GM21576 (cell line): ENCODE data around the gene SIPA1L2.
A peak's percentile ranks its signal among the peaks of the same experiment; 100 is the strongest.

ENCODE experiments used
- ATAC-seq: cut with Tn5 transposase; IDR thresholded peaks from one replicate; pipeline ENCODE4 v1.9.1; 2021; ENCODE audit warnings: mild to moderate bottlenecking, moderate library complexity; ENCODE audit not compliant: unreplicated experiment

Gene SIPA1L2, protein sequence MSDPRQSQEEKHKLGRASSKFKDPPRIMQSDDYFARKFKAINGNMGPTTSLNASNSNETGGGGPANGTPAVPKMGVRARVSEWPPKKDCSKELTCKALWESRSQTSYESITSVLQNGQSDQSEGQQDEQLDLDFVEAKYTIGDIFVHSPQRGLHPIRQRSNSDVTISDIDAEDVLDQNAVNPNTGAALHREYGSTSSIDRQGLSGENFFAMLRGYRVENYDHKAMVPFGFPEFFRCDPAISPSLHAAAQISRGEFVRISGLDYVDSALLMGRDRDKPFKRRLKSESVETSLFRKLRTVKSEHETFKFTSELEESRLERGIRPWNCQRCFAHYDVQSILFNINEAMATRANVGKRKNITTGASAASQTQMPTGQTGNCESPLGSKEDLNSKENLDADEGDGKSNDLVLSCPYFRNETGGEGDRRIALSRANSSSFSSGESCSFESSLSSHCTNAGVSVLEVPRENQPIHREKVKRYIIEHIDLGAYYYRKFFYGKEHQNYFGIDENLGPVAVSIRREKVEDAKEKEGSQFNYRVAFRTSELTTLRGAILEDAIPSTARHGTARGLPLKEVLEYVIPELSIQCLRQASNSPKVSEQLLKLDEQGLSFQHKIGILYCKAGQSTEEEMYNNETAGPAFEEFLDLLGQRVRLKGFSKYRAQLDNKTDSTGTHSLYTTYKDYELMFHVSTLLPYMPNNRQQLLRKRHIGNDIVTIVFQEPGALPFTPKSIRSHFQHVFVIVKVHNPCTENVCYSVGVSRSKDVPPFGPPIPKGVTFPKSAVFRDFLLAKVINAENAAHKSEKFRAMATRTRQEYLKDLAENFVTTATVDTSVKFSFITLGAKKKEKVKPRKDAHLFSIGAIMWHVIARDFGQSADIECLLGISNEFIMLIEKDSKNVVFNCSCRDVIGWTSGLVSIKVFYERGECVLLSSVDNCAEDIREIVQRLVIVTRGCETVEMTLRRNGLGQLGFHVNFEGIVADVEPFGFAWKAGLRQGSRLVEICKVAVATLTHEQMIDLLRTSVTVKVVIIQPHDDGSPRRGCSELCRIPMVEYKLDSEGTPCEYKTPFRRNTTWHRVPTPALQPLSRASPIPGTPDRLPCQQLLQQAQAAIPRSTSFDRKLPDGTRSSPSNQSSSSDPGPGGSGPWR (N-terminal part only)

DNA sequence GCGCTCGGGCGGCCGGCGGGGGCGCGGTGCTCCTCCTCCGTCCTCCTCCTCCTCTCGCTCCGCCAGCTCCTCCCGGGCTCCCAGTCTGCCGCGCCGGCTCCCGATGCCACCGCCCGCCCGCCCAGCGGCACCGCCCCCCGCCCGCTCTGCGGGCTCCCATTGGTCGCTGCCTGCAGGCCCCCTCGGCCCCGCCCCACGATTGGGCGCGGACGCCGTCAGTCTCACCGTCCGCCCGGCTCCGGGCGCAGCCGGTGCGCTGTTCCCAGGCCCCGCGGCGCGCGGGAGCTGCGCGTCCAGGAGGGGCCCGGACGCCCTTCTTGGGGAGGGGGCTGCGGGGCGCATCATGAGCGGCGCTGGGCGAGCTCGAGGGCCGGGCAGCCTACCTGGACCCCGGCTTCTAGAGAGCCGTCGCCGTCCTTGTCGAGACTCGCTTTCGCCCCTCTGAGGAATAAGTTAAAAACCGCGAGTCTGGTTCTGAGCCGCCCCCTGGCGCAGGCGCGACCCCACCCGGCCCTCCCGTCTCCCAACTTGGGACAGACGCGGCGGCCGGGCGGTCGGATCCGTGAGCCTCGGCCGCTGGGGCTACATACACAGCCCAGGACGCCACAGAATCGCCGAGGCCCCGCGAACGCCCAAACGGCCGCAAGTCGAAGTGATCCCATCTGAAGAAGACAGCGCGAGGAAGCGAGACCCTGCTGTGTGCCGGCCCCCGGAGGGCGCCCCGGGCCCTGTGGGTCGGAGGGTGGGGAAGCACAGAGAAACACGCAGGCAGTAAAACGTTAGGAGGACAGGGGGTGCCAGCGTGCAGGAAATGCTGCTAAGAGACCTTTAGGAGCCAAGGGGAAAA, at the start of gene SIPA1L2:
TSS of gene SIPA1L2 (minus strand) at position 87 of the 847 bp plus-strand sequence. CDS start 114,794 bp downstream, outside the sequence.
- peak; percentile 96 for ATAC-seq

DNA sequence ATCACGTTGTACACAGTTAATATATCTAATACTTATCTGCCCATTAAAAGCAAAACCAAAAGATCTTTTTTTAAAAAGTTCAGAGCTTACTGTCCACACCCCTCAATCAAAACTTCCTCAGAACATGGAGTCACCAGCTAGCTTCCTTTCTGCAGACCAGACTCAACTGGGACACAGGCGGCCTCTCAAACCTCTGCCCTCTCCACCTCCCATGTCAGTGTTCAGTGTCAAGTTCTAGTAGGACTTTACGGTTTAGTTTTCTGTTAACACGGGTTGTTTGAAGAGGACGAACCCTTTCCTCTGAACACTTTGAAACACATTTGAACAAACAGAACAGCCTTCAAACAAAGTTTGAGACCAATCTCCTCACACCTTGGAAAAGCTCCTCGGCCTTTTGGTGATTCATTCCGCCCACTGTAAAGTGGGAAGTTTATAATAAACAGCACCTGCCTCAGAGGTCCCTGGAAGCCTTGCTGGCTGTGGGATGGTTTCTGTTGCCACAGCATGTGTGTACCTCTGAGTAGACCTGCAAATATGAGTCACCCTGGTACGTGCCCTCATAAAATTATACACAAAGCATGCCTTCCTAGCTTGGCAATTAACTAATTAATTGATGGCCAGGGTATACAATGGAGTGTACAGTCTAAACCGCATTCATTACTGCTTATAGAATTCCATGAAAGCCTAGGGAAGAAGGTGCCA, 48.4 kb upstream of the SIPA1L2 start:
- ATAC-seq = no peak

DNA sequence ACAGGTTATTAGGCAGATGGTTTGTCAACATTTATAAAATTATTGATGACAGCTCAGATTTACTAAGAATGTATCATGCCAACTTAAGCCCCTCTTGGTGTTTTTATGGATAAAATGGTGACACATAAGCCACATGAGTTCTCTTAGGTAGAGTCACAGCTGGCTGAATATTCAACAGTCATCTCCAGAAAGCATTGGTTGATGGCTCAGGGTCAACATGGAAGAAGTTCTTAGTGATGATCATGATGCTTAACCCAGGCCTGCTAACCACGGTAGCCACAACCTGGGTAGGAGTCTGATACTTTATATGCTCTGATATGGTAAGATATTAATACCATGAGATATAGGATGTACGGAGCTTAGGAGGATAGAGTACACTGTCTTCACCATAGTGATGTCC, 46.4 kb upstream of the SIPA1L2 start:
- no peak for ATAC-seq

DNA sequence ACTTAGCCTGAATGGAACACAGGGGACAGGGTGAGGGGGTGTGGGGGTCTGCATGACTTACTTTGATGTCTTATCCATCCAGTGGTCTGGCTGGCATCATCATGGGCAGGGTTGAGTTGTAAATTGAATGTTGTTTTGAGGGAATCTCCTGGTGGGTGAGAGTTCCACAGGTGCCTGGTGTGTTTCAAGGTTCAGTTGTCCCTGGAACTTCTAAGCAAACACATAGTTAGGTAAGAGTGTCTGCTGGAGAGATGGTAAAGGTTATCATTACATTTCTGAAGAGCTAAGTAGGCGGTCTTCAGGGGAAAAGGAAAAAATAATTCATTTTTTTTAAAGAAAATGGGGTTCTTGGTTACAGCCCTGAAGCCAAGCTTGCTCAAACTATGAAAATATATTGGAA, 46.0 kb upstream of the SIPA1L2 start:
- ATAC-seq = no peak

DNA sequence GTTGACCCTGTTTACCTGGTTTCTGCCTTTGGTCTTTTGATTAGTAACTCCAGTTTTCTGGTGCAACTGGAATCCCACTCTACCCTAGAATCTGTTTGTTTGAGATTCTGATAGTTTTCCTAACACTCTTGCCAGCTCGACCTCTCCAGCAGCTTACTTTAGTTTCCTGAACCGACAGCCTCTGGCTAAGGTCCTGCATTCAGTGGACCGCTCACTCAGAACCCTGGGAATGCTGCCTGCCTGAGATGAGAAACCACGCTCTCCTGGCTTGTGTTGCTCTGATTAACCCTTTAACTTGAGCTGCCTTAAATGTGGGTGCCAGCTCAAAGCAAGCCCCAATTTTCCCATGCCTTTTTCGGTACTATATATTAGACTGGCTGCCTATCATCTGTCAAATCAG, 45.3 kb upstream of the SIPA1L2 start:
- ATAC-seq = no peak

GRCh38 chr1:232673256-232673655, 43.3 kb upstream of the SIPA1L2 start:
- no peak for ATAC-seq

GRCh38 chr1:232669981-232670747, 40.2 kb upstream of the SIPA1L2 start:
- no peak for ATAC-seq

GRCh38 chr1:232667778-232668165, 37.8 kb upstream of the SIPA1L2 start:
- ATAC-seq = no peak

- no peak for ATAC-seq
Observed at GRCh38 chr1:232667094-232667777, 37.3 kb upstream of the SIPA1L2 start.

DNA sequence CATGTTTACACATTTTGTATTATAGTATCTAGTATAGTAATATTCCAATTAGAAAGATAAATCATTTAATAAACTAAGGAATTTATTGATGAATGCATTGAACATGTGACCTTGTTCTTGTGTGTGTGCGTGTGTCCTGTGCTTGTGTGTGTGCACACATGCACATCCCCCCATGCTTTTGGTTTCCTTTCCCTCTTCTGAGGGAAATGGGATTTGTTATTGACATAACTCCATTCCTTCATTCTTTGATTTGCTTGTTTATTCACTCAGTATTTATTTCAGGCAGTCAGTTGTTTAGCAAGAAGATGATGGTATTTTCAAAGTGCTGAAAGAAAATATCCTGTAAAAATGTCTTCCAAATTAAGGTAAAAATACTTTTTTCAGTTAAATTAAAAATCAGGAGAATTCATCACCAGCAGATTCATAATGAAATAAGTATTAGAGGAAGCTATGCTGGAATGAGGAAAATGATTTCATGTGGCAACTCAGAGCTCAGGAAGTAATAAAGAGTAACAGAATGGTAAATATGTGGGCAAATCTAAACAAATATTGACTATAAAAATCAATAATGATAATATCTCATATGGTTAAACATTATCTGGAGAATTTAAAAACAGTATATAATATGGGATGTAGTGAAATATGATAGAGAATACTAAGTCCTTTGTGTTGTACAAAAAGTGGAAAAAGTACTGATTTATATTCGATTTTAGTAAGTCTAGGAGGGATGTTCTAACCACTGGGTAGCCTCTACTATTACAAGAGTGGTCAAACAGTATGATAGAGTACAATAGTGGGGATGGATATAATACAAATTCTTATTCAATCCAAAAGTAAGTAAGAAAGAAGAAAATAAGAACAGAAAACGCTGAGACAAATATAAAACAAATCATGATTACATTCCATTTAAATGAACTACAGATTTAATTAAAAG, 35.2 kb upstream of the SIPA1L2 start:
- ATAC-seq = no peak

GRCh38 chr1:232662910-232663309, 33.0 kb upstream of the SIPA1L2 start:
- ATAC-seq = no peak

DNA sequence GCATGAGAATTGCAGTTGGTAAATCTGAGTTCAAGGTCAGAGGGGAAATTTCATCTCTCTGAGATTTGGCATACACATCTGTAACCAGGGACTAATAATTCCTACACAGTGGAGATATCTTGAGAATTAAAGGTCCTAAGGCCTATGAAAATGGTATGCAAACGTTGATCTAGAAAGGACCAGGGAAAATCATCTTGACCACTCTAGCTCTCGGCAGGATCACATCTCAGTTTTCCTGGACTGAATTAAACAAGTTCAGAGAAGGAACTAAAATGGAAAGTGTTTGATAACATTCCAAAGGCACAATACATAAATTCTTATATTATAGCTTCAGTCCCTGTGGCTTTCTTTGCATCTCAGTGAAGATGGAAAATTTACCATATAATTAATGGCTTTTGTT, 28.5 kb upstream of the SIPA1L2 start:
- no peak for ATAC-seq

DNA sequence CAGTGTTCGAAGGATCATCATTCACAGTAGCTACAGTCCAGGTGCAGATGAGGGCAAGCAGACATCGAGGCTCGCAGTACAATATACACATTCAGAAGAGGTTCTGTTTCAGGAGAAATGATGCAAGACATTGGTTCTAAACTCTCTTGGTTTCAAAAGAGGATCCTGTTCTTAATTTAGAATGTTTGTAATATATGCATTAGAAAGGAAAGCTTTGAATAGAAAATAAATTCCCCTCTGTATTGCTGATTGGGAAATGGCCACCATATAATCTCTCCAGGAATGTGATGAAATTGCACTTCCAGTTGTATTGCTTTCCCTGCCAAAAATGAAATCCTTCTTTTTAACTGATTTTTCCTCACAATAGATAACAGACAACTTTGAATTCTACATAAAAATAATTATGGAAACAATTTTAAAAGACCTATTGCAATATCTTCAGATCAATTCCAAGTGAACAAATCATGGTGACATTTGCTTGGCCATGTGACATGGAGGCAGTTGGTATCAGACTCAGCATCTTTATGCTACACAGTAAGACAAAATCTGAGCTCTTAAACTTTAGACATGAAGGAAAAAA, 27.6 kb upstream of the SIPA1L2 start:
- ATAC-seq = no peak

- no peak for ATAC-seq
Observed at GRCh38 chr1:232655746-232656085, 25.8 kb upstream of the SIPA1L2 start.

DNA sequence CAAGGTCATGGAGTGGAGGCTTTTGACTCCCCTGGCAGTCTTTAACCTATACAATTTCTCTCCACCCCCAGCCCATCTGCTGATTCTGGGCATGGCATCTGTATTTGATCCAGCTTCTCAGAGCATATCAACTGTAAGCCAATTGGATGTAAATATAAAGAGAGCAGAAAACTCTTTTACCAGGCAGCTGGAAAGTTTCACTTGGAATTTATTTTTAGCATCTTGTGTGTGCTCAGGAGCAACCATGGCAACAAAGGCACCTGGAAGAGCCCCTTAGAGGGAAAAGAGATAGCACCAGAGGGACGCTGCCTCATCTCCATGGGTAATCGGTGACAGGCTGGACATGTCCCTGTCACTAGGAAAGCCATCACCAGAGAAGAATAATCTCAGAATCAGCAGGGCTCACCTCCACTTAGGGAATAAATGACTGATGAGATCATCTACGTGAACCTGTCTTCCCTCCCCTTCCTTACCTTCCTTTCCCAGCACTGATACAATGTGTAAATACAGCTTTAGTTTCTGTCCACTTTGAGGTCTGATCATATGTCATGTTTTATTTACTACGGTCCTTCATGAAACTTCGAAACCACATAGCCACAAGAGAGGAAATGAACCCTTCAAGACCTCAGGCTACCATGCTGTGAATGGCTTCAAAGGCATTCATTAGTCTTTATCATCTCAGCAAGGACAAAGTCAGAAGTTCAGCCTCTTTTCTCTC, 25.3 kb upstream of the SIPA1L2 start:
- peak; percentile 80 for ATAC-seq

- no peak for ATAC-seq
Observed at GRCh38 chr1:232653789-232654188, 23.9 kb upstream of the SIPA1L2 start.

DNA sequence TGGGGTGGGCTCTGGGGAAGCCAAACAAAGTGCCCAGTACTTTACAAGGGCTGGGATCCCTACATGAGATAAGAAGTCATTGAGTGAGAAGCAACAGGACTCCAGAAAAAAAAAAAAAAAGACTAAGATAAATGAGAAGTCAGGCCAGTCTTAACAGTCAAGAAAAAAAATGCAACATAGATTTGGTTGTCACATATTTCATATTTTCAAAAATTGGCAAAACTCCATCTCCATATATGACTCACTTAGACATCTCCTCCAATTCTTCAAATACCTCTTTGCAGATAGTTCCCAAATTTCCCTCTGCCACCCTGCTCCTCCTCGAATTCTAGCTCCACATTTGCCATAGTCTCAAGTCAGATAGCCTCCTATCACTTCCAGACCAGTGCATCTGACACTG, 20.9 kb upstream of the SIPA1L2 start:
- no peak for ATAC-seq
